CD4-positive, alpha-beta T cell (primary cell): ENCODE results near the gene CHD2. TPM values are rescaled to one million over a fixed set of nuclear protein-coding genes. Genes with fewer than 3 reads are reported as not detected.
A peak's percentile ranks its signal among the peaks of the same experiment; 100 is the strongest.

Experiments used
- ATAC-seq: fragments of 200-7000 bp; cut with Tn5 transposase; one replicate; pipeline ENCODE4 v1.10.0; 2022; ENCODE audit warnings: mild to moderate bottlenecking; ENCODE audit not compliant: poor library complexity
- CTCF ChIA-PET: fragments of 350-600 bp; sonication (Branson Sonifier 250); formaldehyde crosslinking; loops from one replicate; lab custom pipeline; 2021; ENCODE audit warnings: antibody characterized with exemption, inconsistent platforms; lab: Charles Lee
- POLR2A ChIA-PET: fragments of 350-600 bp; sonication (Branson Sonifier 250); formaldehyde crosslinking; loops from one replicate; lab custom pipeline; 2021; ENCODE audit warnings: antibody characterized with exemption, inconsistent platforms; lab: Charles Lee
- DNase-seq, 14 experiments: peaks; one replicate each; pipeline ENCODE4 v3.0.0-alpha.2; 2013 to 2020; ENCODE audit warnings: mixed read lengths in 2 of 14
- H3K27ac ChIP-seq, 2 donors: one replicate each; pipeline versions ENCODE4 v1.5.1 to v1.7.0; 2013; ENCODE audit warnings: low read length in 2 of 2, low read depth in 1 of 2, mild to moderate bottlenecking in 1 of 2
- H3K27me3 ChIP-seq, 2 experiments: 1 replicate in 1 of 2; 2 replicates in 1 of 2; pipeline versions ENCODE4 v1.6.1 to v1.7.0; 2013; ENCODE audit warnings: low read length in 2 of 2, control low read depth in 1 of 2, mild to moderate bottlenecking in 1 of 2, moderate library complexity in 1 of 2; ENCODE audit not compliant: insufficient read depth in 2 of 2, control insufficient read depth in 1 of 2
- H3K36me3 ChIP-seq: one replicate; pipeline ENCODE4 v1.6.1; 2013; ENCODE audit warnings: low read length, control low read depth; ENCODE audit not compliant: insufficient read depth
- H3K4me1 ChIP-seq: one replicate; pipeline ENCODE4 v1.6.1; 2013; ENCODE audit warnings: low read length, control low read depth; ENCODE audit not compliant: insufficient read depth
- H3K4me3 ChIP-seq: one replicate; pipeline ENCODE4 v1.5.1; 2013; ENCODE audit warnings: mild to moderate bottlenecking, low read length, moderate library complexity
- H3K9me3 ChIP-seq, 2 experiments: 1 replicate in 1 of 2; 2 replicates in 1 of 2; pipeline versions ENCODE4 v1.6.1 to v1.7.0; 2013; ENCODE audit warnings: low read length in 2 of 2, mild to moderate bottlenecking in 2 of 2, control low read depth in 1 of 2, moderate library complexity in 1 of 2; ENCODE audit not compliant: control insufficient read depth in 1 of 2, insufficient read depth in 1 of 2
- H3K27ac Mint-ChIP-seq: one replicate; pipeline ENCODE4 v1.8.0; 2020; ENCODE audit warnings: mixed read lengths
- H3K27me3 Mint-ChIP-seq: one replicate; pipeline ENCODE4 v1.8.0; 2021; ENCODE audit warnings: mixed read lengths
- H3K36me3 Mint-ChIP-seq: one replicate; pipeline ENCODE4 v1.8.0; 2021; ENCODE audit warnings: low read depth, mixed read lengths
- H3K4me1 Mint-ChIP-seq: one replicate; pipeline ENCODE4 v1.8.0; 2021; ENCODE audit warnings: low read depth, mixed read lengths
- H3K4me3 Mint-ChIP-seq: one replicate; pipeline ENCODE4 v1.8.0; 2020; ENCODE audit warnings: mild to moderate bottlenecking, mixed read lengths
- H3K9me3 Mint-ChIP-seq: one replicate; pipeline ENCODE4 v1.8.0; 2020; ENCODE audit warnings: mixed read lengths
- intact Hi-C, 2 experiments: fragments of 100-400 bp; cut with DNase I in 1 of 2; cut with micrococcal nuclease in 1 of 2; formaldehyde crosslinking; loops; one replicate each; pipeline versions ENCODE4 v1.15.1 to v1.9.0; 2023 to 2025; cut with DNase I, micrococcal nuclease
- total RNA-seq, 174 experiments: library from RNA in 2 of 174; stranded (reverse) in 2 of 174; gene quantifications; one replicate each; pipeline ENCODE4 v1.2.3 and lab custom pipeline; 2021 to 2026
- TF ChIP-seq, protein P1 (sequence below): fragments of 200-600 bp; IDR thresholded peaks from one replicate; pipeline ENCODE4 v1.8.0; 2022; ENCODE audit warnings: antibody characterized with exemption, mild to moderate bottlenecking

The CHD2 gene
- total RNA-seq, 2 experiments from 2014 or later = 615 to 660 TPM

DNA sequence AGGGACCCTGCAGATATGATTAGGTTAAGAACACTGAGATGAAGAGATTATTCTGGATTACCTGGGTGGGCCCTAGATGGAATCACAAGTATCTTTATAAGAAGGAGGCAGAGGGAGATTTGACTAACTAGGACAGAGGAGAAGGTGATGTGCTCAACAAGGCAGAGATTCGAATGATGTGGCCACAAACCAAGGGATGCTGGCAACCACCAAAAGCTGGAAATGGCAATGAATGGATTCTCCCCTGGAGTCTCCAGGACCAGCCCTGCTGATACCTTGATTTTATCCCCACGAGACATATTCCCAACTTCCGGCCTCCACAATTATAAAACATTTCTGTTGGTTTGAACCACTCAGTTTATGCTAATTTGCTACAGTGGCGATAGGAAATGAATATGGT lies 146.0 kb downstream of the CHD2 start:
- intact Hi-C loops = no loop called here
- H3K9me3 ChIP-seq = peaks cover 6 to 19% of the 10 kb centered on the region in 2 experiments
- no peaks in the 10 kb centered on the region for H3K27me3 ChIP-seq
- H3K4me1 ChIP-seq = peaks cover 29% of the 10 kb centered on the region
- no peak overlapping the region for H3K4me3 ChIP-seq
- Mint-ChIP-seq H3K9me3 (peaks cover 2% of the 10 kb centered on the region), H3K36me3 (no peaks in the 10 kb centered on the region), H3K27me3 (no peaks in the 10 kb centered on the region), H3K4me3 (no peak overlapping the region), H3K4me1 (peaks cover 28% of the 10 kb centered on the region), H3K27ac (no peak overlapping the region)
- no peak for ATAC-seq
- no peak for DNase-seq
- no peaks in the 10 kb centered on the region for H3K36me3 ChIP-seq
- H3K27ac ChIP-seq = no peak overlapping the region
- TF ChIP-seq, protein P1, sequence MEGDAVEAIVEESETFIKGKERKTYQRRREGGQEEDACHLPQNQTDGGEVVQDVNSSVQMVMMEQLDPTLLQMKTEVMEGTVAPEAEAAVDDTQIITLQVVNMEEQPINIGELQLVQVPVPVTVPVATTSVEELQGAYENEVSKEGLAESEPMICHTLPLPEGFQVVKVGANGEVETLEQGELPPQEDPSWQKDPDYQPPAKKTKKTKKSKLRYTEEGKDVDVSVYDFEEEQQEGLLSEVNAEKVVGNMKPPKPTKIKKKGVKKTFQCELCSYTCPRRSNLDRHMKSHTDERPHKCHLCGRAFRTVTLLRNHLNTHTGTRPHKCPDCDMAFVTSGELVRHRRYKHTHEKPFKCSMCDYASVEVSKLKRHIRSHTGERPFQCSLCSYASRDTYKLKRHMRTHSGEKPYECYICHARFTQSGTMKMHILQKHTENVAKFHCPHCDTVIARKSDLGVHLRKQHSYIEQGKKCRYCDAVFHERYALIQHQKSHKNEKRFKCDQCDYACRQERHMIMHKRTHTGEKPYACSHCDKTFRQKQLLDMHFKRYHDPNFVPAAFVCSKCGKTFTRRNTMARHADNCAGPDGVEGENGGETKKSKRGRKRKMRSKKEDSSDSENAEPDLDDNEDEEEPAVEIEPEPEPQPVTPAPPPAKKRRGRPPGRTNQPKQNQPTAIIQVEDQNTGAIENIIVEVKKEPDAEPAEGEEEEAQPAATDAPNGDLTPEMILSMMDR = no peak
- ChIA-PET CTCF (no interaction called here), POLR2A (no interaction called here)

DNA sequence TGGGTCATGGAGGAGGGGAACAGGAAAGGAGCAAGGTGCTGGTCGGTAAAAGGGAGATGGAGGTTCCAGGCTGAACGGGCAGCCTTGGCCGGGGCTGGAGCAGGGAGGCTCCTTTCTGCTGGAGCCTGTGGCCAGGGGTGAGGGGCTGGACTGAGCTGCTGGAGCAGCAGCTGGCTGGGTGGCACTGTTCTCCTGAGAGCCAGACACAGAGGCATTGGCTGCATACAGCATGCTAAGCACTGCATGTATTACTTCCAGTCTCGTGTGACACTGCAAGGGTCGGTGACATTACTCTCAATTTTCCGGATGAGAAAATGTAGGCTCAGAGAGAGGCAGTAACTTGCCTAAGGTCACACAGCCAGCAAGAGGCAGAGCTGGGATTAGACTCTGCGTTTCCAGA lies 146.6 kb downstream of the CHD2 start:
- Mint-ChIP-seq H3K4me1 (peaks cover 28% of the 10 kb centered on the region), H3K36me3 (no peaks in the 10 kb centered on the region), H3K27me3 (no peaks in the 10 kb centered on the region), H3K27ac (no peak overlapping the region), H3K4me3 (no peak overlapping the region), H3K9me3 (peaks cover 2% of the 10 kb centered on the region)
- Histone ChIP-seq H3K9me3 (peaks cover 6 to 19% of the 10 kb centered on the region in 2 experiments), H3K27ac (no peak overlapping the region), H3K4me3 (no peak overlapping the region), H3K36me3 (no peaks in the 10 kb centered on the region), H3K27me3 (no peaks in the 10 kb centered on the region), H3K4me1 (peaks cover 29% of the 10 kb centered on the region)
- intact Hi-C loops = no loop called here
- ChIA-PET POLR2A (interaction anchor here (1.5 kb wide), 1 partner anchor 9 kb away, joined by 7 read pairs; no protein-coding TSS in a partner anchor), CTCF (no interaction called here)
- no peak for DNase-seq
- TF ChIP-seq, protein P1 = no peak
- ATAC-seq = no peak

DNA sequence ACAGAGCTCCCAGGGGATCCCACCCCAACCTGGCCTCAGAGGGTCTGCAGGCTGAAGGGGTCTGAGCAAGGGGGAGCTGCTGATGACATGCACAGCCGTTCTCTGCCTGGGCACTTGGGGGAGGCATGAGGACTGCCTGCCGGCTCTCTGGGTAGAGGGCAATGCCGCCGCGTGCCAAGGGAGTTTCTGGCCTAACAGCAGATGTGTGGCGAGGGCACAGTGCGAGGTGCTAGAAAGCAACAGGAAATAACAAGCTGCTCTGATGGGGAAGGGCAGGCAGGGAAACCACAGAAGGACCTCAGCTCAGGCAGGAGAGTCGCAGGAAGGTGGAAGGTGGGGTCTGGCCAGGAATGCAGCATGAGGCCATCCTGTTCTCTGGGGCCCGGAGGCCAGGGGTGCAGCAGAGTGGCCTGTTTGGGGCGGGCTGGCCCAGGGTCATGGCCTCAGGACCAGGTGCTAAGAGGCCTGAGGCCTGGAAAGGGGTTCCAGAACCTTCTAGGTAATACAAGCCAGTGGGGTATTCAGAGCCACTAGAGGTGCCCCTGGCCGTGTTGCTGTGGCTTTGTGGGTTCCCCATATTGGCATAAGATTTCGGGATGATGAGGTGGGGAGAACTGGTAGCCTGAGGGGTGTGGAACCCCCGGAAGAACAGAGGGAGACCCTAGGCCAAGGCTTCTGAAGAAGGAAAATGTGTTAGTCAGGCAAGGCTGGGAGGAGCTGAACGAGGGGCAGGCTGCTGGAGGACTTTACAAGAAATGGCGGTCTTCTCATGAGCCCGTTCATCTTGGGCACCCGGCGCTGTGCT lies 147.7 kb downstream of the CHD2 start:
- no peaks in the 10 kb centered on the region for H3K36me3 ChIP-seq
- Mint-ChIP-seq H3K27me3 (no peaks in the 10 kb centered on the region), H3K36me3 (no peaks in the 10 kb centered on the region), H3K4me1 (peaks cover 28% of the 10 kb centered on the region), H3K4me3 (peak overlapping the region; percentile 27), H3K9me3 (peaks cover 2% of the 10 kb centered on the region), H3K27ac (peak overlapping the region; percentile 24)
- CTCF ChIA-PET = interaction anchor here (1.0 to 1.3 kb wide), 2 partner anchors 12 to 39 kb away, joined by 3 to 6 read pairs; no protein-coding TSS in a partner anchor
- H3K27ac ChIP-seq = peak overlapping the region in 1 of 2 donors; percentile 34
- ATAC-seq (peak; percentile 78), DNase-seq (peak in 9 of 14 experiments; percentile 9 to 80 (median 29))
- intact Hi-C loops = no loop called here
- POLR2A ChIA-PET = interaction anchor here (0.6 to 1.5 kb wide), 3 partner anchors 10 to 148 kb away, joined by 3 to 7 read pairs (median 4); partner anchors contain the start of gene CHD2
- TF ChIP-seq, protein P1 = no peak
- no peak overlapping the region for H3K4me3 ChIP-seq
- peaks cover 6 to 19% of the 10 kb centered on the region in 2 experiments for H3K9me3 ChIP-seq
- peaks cover 29% of the 10 kb centered on the region for H3K4me1 ChIP-seq
- no peaks in the 10 kb centered on the region for H3K27me3 ChIP-seq
